IMR-90 (cell line): ENCODE results near the gene FAM219A. TPM values are rescaled to one million over a fixed set of nuclear protein-coding genes. Genes with fewer than 3 reads are reported as not detected.

Experiments
- ATAC-seq: fragments of 200-7000 bp; cut with Tn5 transposase; 2 replicates; pipeline ENCODE4 v1.9.1; 2020; ENCODE audit warnings: low read depth, mild to moderate bottlenecking, moderate library complexity
- BruUV-seq: library from RNA; stranded (reverse); fragments of 400-500 nt; replicated peaks from 2 replicates; lab custom pipeline; 2021; lab: Mats Ljungman, UMichigan
- CTCF ChIA-PET: fragments of 300-600 bp; formaldehyde crosslinking; extraction: SDS; loops from one replicate; lab custom pipeline; 2021; ENCODE audit warnings: antibody characterized with exemption; lab: Yijun Ruan, JAX
- POLR2A ChIA-PET: fragments of 300-600 bp; sonication (Branson Sonifier 250); formaldehyde crosslinking; loops from one replicate; lab custom pipeline; 2022; ENCODE audit warnings: antibody characterized with exemption; ENCODE audit not compliant: unreplicated experiment; lab: Charles Lee
- DNase-seq: peaks from one replicate; pipeline ENCODE4 v3.0.0; 2013
- H2AFZ ChIP-seq: replicated peaks from 2 replicates; pipeline ENCODE3; 2013; ENCODE audit warnings: low read length, mild to moderate bottlenecking; ENCODE audit not compliant: poor library complexity
- H2AK5ac ChIP-seq: 2 replicates; pipeline ENCODE4 v1.6.1; 2013; ENCODE audit warnings: low read depth, low read length, inconsistent platforms
- H2AK9ac ChIP-seq: replicated peaks from 2 replicates; pipeline ENCODE3; 2013; ENCODE audit warnings: mild to moderate bottlenecking, low read depth, low read length, moderate library complexity; ENCODE audit not compliant: poor library complexity
- H2BK120ac ChIP-seq: 2 replicates; pipeline ENCODE4 v1.6.1; 2013; ENCODE audit warnings: low read depth, low read length, inconsistent platforms
- H2BK15ac ChIP-seq: 3 replicates; pipeline ENCODE4 v1.6.1; 2013; ENCODE audit warnings: low read depth, low read length, inconsistent platforms
- H2BK20ac ChIP-seq: 2 replicates; pipeline ENCODE4 v1.6.1; 2013; ENCODE audit warnings: low read depth, mild to moderate bottlenecking, inconsistent platforms, low read length, moderate library complexity
- H2BK5ac ChIP-seq: 2 replicates; pipeline ENCODE4 v1.6.1; 2013; ENCODE audit warnings: mild to moderate bottlenecking, low read depth, low read length, inconsistent platforms; ENCODE audit not compliant: poor library complexity, severe bottlenecking
- H3K14ac ChIP-seq: replicated peaks from 2 replicates; pipeline ENCODE4 v1.6.1; 2013; ENCODE audit warnings: low read depth, low read length, inconsistent platforms
- H3K18ac ChIP-seq: 2 replicates; pipeline ENCODE4 v1.6.1; 2013; ENCODE audit warnings: low read depth, low read length, control low read depth
- H3K23ac ChIP-seq: 2 replicates; pipeline ENCODE4 v1.6.1; 2013; ENCODE audit warnings: low read depth, low read length, inconsistent platforms
- H3K27ac ChIP-seq: 2 replicates; pipeline ENCODE4 v1.5.1; 2013; ENCODE audit warnings: mild to moderate bottlenecking, control low read depth, low read length; ENCODE audit not compliant: insufficient read depth
- H3K27me3 ChIP-seq: 2 replicates; pipeline ENCODE4 v1.6.1; 2013; ENCODE audit warnings: low read length; ENCODE audit not compliant: control insufficient read depth, insufficient read depth
- H3K36me3 ChIP-seq: 2 replicates; pipeline ENCODE4 v1.6.1; 2013; ENCODE audit warnings: low read length, mixed read lengths; ENCODE audit not compliant: control insufficient read depth, insufficient read depth
- H3K4ac ChIP-seq: 2 replicates; pipeline ENCODE4 v1.6.1; 2013; ENCODE audit warnings: low read depth, low read length, inconsistent platforms
- H3K4me1 ChIP-seq: 2 replicates; pipeline ENCODE4 v1.6.1; 2013; ENCODE audit warnings: low read length, mixed read lengths; ENCODE audit not compliant: control insufficient read depth, insufficient read depth
- H3K4me2 ChIP-seq: 2 replicates; pipeline ENCODE4 v1.6.1; 2013; ENCODE audit warnings: low read depth, mild to moderate bottlenecking, control low read depth, low read length, moderate library complexity
- H3K4me3 ChIP-seq: 2 replicates; pipeline ENCODE4 v1.5.1; 2013; ENCODE audit warnings: low read depth, mild to moderate bottlenecking, control low read depth, low read length, moderate library complexity; ENCODE audit not compliant: insufficient read depth
- H3K56ac ChIP-seq: 2 replicates; pipeline ENCODE4 v1.6.1; 2013; ENCODE audit warnings: low read length, inconsistent platforms; ENCODE audit not compliant: insufficient read depth; ENCODE audit errors: extremely low read depth
- H3K79me1 ChIP-seq, 2 experiments: 2 replicates each; pipeline ENCODE4 v1.6.1; 2013; ENCODE audit warnings: low read length in 2 of 2, inconsistent platforms in 1 of 2, low read depth in 1 of 2
- H3K9ac ChIP-seq: 2 replicates; pipeline ENCODE4 v1.6.1; 2013; ENCODE audit warnings: low read depth, low read length, control low read depth
- H3K9me1 ChIP-seq: 2 replicates; pipeline ENCODE4 v1.6.1; 2013; ENCODE audit warnings: low read length, inconsistent platforms; ENCODE audit not compliant: insufficient read depth
- H3K9me3 ChIP-seq: 2 replicates; pipeline ENCODE4 v1.6.1; 2013; ENCODE audit warnings: low read length; ENCODE audit not compliant: control insufficient read depth, insufficient read depth
- H4K20me1 ChIP-seq: 2 replicates; pipeline ENCODE4 v1.6.1; 2013; ENCODE audit warnings: low read length, inconsistent platforms; ENCODE audit not compliant: insufficient read depth
- H4K5ac ChIP-seq: 2 replicates; pipeline ENCODE4 v1.6.1; 2013; ENCODE audit warnings: mild to moderate bottlenecking, low read depth, low read length, control low read depth
- H4K8ac ChIP-seq, 2 experiments: 2 replicates each; pipeline ENCODE4 v1.6.1; 2013; ENCODE audit warnings: low read depth in 2 of 2, low read length in 2 of 2, control low read depth in 1 of 2, inconsistent platforms in 1 of 2
- H4K91ac ChIP-seq: 2 replicates; pipeline ENCODE4 v1.6.1; 2013; ENCODE audit warnings: low read depth, low read length, inconsistent platforms; ENCODE audit not compliant: insufficient read depth
- FOS ChIP-seq: fragments of 150-350 bp; IDR thresholded peaks from 2 replicates; pipeline ENCODE4 v1.6.1; 2016; ENCODE audit warnings: low read depth, low read length
- POLR2A ChIP-seq: IDR thresholded peaks from 2 replicates; pipeline ENCODE4 v1.6.1; 2012; ENCODE audit warnings: mild to moderate bottlenecking, low read depth, low read length
- WGBS, 2 experiments: methylation state at CpG; one replicate each; pipeline versions ENCODE4 v1.1.5 to v1.1.7; 2013; ENCODE audit warnings: missing lambda C conversion rate in 2 of 2; ENCODE audit not compliant: insufficient read length in 1 of 2; ENCODE audit errors: extremely low coverage in 2 of 2; 5-methylcytosine and 5-hydroxymethylcytosine counted together
- dilution Hi-C: fragments of 300-500 bp; cut with HindIII; formaldehyde crosslinking; loops from one replicate; pipeline ENCODE4 v1.14.3; 2018; ENCODE audit warnings: low sequenced_read_pairs; ENCODE audit not compliant: unreplicated experiment
- in situ Hi-C: fragments of 300-500 bp; cut with MboI; formaldehyde crosslinking; loops from 3 replicates; pipeline ENCODE4 v1.14.3; 2019; ENCODE audit warnings: low sequenced_read_pairs, inconsistent platforms, mixed read lengths
- intact Hi-C: fragments of 100-400 bp; cut with micrococcal nuclease; formaldehyde crosslinking; loops from 2 replicates; pipeline ENCODE4 v1.10.0; 2022
- polyA plus RNA-seq, 3 experiments: library from polyadenylated mRNA; depleted of rRNA; stranded (reverse); fragments of >200 nt; gene quantifications; 2 replicates each; pipeline ENCODE4 v1.2.3, GENCODE V29; 2012; ENCODE audit warnings: low replicate concordance in 1 of 3
- total RNA-seq: library from RNA; depleted of rRNA; stranded (reverse); fragments of >200 nt; gene quantifications from 2 replicates; pipeline ENCODE4 v1.2.3, GENCODE V29; 2012
- TF ChIP-seq, protein P1 (sequence below): fragments of 150-350 bp; IDR thresholded peaks from 2 replicates; pipeline ENCODE4 v1.6.1; 2016; ENCODE audit warnings: low read depth, mild to moderate bottlenecking, low read length, moderate library complexity, borderline replicate concordance

The FAM219A gene
- total and polyA plus RNA-seq, 2 of the 4 experiments (the other 2 are of a cell fraction): 4.8 to 20.8 TPM

DNA sequence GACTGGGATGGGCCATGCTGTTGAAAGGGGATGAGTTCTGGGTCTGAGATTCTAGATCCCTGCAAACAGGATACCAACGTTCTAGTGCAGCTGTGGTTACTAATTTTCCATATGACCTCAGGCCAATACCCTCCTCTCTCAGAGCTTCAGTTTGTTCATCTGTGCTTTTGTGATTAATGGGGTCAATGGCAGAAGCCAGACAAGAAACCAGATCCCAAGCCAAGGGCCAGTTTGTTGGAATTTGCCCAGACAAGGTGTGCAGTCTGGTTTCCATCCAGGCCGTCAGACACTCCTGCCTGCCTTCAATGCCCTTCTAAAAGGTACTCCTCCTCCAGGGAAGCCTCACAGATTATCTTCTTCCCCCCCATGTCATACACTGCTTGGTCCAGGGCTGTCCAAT, 93.1 kb downstream of the FAM219A start:
- Histone ChIP-seq H3K27ac (no peak overlapping the region), H2AK5ac (no peak overlapping the region), H2BK120ac (no peak overlapping the region), H3K14ac (no peak overlapping the region), H4K5ac (no peak overlapping the region), H4K20me1 (no peaks in the 10 kb centered on the region), H2BK20ac (no peak overlapping the region), H2AK9ac (no peak overlapping the region), H2BK15ac (no peak overlapping the region), H3K27me3 (peaks cover 2% of the 10 kb centered on the region; the same call in 1 of the 2 replicates), H3K4ac (no peak overlapping the region), H4K8ac (no peak overlapping the region), H3K36me3 (no peaks in the 10 kb centered on the region), H3K4me2 (no peak overlapping the region), H3K18ac (no peak overlapping the region), H3K23ac (no peak overlapping the region), H3K4me1 (no peaks in the 10 kb centered on the region), H3K79me1 (no peaks in the 10 kb centered on the region), H3K56ac (no peak overlapping the region), H2BK5ac (no peak overlapping the region), H3K9ac (no peak overlapping the region), H3K4me3 (no peak overlapping the region), H3K9me3 (no peaks in the 10 kb centered on the region), H4K91ac (no peak overlapping the region), H2AFZ (no peak overlapping the region), H3K9me1 (no peaks in the 10 kb centered on the region)
- TF ChIP-seq, protein P1, sequence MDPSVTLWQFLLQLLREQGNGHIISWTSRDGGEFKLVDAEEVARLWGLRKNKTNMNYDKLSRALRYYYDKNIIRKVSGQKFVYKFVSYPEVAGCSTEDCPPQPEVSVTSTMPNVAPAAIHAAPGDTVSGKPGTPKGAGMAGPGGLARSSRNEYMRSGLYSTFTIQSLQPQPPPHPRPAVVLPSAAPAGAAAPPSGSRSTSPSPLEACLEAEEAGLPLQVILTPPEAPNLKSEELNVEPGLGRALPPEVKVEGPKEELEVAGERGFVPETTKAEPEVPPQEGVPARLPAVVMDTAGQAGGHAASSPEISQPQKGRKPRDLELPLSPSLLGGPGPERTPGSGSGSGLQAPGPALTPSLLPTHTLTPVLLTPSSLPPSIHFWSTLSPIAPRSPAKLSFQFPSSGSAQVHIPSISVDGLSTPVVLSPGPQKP: no peak
- TF ChIP-seq FOS (no peak), POLR2A (no peak)
- ChIA-PET CTCF (no interaction called here), POLR2A (no interaction called here)
- WGBS, 2 experiments: 100% methylated on average over 1 of the region's 2 CpGs; no CpG with 5 or more reads in 1 of the 2 experiments
- intact Hi-C loops (no loop called here), in situ Hi-C loops (no loop called here), dilution Hi-C loops (no loop called here)
- DNase-seq (no peak), ATAC-seq (no peak)
- no TSS peak for BruUV-seq
